Osteocyte (in vitro differentiated cells): ENCODE data around the gene ASTN1. TPM values are rescaled to one million over a fixed set of nuclear protein-coding genes. Genes with fewer than 3 reads are reported as not detected.

ENCODE experiments used
- DNase-seq: peaks from one replicate; pipeline ENCODE4 v3.0.0; 2021; ENCODE audit warnings: mixed read lengths; ENCODE audit not compliant: unreplicated experiment; ENCODE audit errors: extremely low spot score
- H3K27ac Mint-ChIP-seq: one replicate; pipeline ENCODE4 v1.8.0; 2021; ENCODE audit warnings: mild to moderate bottlenecking, mixed read lengths; ENCODE audit not compliant: unreplicated experiment
- H3K27me3 Mint-ChIP-seq: one replicate; pipeline ENCODE4 v1.8.0; 2021; ENCODE audit warnings: mixed read lengths; ENCODE audit not compliant: unreplicated experiment
- H3K36me3 Mint-ChIP-seq: one replicate; pipeline ENCODE4 v1.8.0; 2021; ENCODE audit warnings: mixed read lengths; ENCODE audit not compliant: unreplicated experiment
- H3K4me1 Mint-ChIP-seq: one replicate; pipeline ENCODE4 v1.8.0; 2021; ENCODE audit warnings: mixed read lengths; ENCODE audit not compliant: unreplicated experiment
- H3K4me3 Mint-ChIP-seq: one replicate; pipeline ENCODE4 v1.8.0; 2021; ENCODE audit warnings: mild to moderate bottlenecking, moderate library complexity, mixed read lengths; ENCODE audit not compliant: unreplicated experiment
- H3K9me3 Mint-ChIP-seq: one replicate; pipeline ENCODE4 v1.8.0; 2021; ENCODE audit warnings: mixed read lengths; ENCODE audit not compliant: unreplicated experiment
- total RNA-seq: library from RNA; stranded (reverse); gene quantifications from 2 replicates; pipeline ENCODE4 v1.2.1, GENCODE V29; 2021
- TF ChIP-seq, protein P1 (sequence below): fragments of 200-600 bp; sonication (generic); IDR thresholded peaks from 2 replicates; pipeline ENCODE4 v1.5.0; 2021; ENCODE audit warnings: antibody characterized with exemption, mild to moderate bottlenecking, moderate library complexity

ASTN1 gene
- total RNA-seq, 1 donor from 2014 or later, result not detected

- Mint-ChIP-seq H3K4me1 (no peaks in the 10 kb centered on the region), H3K4me3 (no peak overlapping the region), H3K9me3 (peaks cover 6% of the 10 kb centered on the region), H3K27me3 (no peaks in the 10 kb centered on the region), H3K27ac (no peak overlapping the region), H3K36me3 (no peaks in the 10 kb centered on the region)
- DNase-seq, result no peak
- TF ChIP-seq, protein P1, sequence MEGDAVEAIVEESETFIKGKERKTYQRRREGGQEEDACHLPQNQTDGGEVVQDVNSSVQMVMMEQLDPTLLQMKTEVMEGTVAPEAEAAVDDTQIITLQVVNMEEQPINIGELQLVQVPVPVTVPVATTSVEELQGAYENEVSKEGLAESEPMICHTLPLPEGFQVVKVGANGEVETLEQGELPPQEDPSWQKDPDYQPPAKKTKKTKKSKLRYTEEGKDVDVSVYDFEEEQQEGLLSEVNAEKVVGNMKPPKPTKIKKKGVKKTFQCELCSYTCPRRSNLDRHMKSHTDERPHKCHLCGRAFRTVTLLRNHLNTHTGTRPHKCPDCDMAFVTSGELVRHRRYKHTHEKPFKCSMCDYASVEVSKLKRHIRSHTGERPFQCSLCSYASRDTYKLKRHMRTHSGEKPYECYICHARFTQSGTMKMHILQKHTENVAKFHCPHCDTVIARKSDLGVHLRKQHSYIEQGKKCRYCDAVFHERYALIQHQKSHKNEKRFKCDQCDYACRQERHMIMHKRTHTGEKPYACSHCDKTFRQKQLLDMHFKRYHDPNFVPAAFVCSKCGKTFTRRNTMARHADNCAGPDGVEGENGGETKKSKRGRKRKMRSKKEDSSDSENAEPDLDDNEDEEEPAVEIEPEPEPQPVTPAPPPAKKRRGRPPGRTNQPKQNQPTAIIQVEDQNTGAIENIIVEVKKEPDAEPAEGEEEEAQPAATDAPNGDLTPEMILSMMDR, result no peak
Measured at GRCh38 chr1:177091040-177091439, 73.5 kb downstream of the ASTN1 start.

DNA sequence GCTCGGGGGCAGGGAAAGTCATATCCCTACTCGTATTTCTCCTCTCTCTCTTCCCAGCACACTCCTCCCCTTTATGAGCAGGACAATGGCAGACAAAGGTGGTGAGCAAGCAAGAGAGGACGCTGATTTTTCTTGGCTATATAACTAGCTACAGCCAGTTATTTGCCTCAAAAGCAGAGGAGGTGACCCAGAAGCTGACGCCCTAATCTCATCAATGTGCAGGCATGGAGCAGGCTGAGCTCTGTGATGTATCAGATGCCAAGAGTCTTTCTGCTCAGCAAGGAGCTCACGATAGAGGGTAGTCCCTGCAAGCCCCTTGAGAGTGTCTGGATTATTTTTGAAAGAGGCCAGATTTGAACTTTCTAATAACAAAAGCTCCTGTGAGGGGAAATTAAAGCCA is 75.5 kb downstream of the ASTN1 start:
- TF ChIP-seq, protein P1, result no peak
- no peak for DNase-seq
- Mint-ChIP-seq H3K36me3 (no peaks in the 10 kb centered on the region), H3K27me3 (no peaks in the 10 kb centered on the region), H3K27ac (no peak overlapping the region), H3K4me3 (no peak overlapping the region), H3K4me1 (no peaks in the 10 kb centered on the region), H3K9me3 (no peaks in the 10 kb centered on the region)

GRCh38 chr1:177082855-177083693 is 81.4 kb downstream of the ASTN1 start:
- Mint-ChIP-seq H3K27ac (no peak overlapping the region), H3K4me1 (no peaks in the 10 kb centered on the region), H3K4me3 (no peak overlapping the region), H3K36me3 (no peaks in the 10 kb centered on the region), H3K9me3 (no peaks in the 10 kb centered on the region), H3K27me3 (no peaks in the 10 kb centered on the region)
- TF ChIP-seq, protein P1, result no peak
- no peak for DNase-seq

GRCh38 chr1:177080564-177080963 is 83.9 kb downstream of the ASTN1 start:
- TF ChIP-seq, protein P1, result no peak

DNA sequence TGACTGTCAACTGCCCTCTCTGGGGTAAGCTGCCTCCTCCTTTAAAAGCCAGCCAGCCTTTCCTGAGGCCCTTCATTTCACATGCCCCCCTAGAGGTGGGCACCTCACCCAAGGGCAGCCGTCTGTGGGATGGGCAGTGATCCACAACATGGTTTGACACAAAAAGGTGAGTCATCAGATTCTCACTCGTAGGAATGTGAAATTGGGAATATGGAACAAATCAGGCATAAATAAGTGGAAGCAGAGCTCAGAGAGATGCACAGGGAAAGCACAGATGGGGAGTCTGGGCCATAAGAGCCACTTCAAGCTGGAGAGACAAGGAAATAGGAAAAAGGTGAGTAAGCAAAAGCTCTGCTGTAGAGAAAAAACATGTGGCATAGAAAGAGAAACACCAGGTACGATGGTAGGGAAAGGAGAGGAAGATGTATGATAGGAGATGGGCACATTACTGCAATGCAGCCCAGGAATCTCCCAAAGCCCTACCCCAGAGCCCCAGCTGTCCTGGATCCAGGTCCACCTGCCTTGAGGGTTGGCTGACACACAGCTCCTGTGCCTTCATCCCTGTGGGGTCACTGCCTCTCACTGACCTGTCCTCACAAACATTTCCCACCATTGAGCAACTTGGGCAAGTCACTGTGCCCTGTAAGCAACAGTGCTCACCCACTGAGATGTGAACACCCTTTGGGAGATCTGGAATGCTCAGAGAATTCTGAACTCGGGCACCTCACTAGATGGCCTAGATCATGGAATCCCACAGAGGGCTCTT is 86.6 kb downstream of the ASTN1 start:
- Mint-ChIP-seq H3K27ac (no peak overlapping the region), H3K4me3 (no peak overlapping the region), H3K4me1 (no peaks in the 10 kb centered on the region), H3K9me3 (no peaks in the 10 kb centered on the region), H3K36me3 (no peaks in the 10 kb centered on the region), H3K27me3 (no peaks in the 10 kb centered on the region)
- no peak for DNase-seq
- TF ChIP-seq, protein P1, result no peak

More at GRCh38 chr1:177080564-177080963, 83.9 kb downstream of the ASTN1 start:
- Mint-ChIP-seq H3K27me3 (no peaks in the 10 kb centered on the region), H3K9me3 (no peaks in the 10 kb centered on the region), H3K4me3 (no peak overlapping the region), H3K36me3 (no peaks in the 10 kb centered on the region), H3K27ac (no peak overlapping the region), H3K4me1 (no peaks in the 10 kb centered on the region)
- DNase-seq, result no peak
